GM19397 (cell line): ENCODE results near the gene SLC39A3.

Source experiments
- ATAC-seq: cut with Tn5 transposase; IDR thresholded peaks from one replicate; pipeline ENCODE4 v1.9.1; 2021; ENCODE audit warnings: mild to moderate bottlenecking, moderate library complexity; ENCODE audit not compliant: unreplicated experiment

SLC39A3 gene

GRCh38 chr19:2706251-2706650 lies 33.6 kb downstream of the SLC39A3 start:
- ATAC-seq: no peak

- no peak for ATAC-seq
These were observed 36.1 kb downstream of the SLC39A3 start for GRCh38 chr19:2703691-2704216.

GRCh38 chr19:2703077-2703437 lies 36.8 kb downstream of the SLC39A3 start:
- no peak for ATAC-seq

- peak; percentile 88 for ATAC-seq
These were observed 37.4 kb downstream of the SLC39A3 start, which contains the start of gene GNG7 for GRCh38 chr19:2702170-2703076. TSS of gene GNG7 (minus strand) at chr19:2702694. CDS start at chr19:2520688, 182,006 bp downstream.

GRCh38 chr19:2701361-2702169 lies 38.3 kb downstream of the SLC39A3 start:
- ATAC-seq: no peak

GRCh38 chr19:2700660-2701360 lies 39.0 kb downstream of the SLC39A3 start:
- no peak for ATAC-seq

GRCh38 chr19:2699413-2700140 lies 40.2 kb downstream of the SLC39A3 start:
- ATAC-seq: no peak

GRCh38 chr19:2694196-2694595 lies 45.6 kb downstream of the SLC39A3 start:
- ATAC-seq: no peak

- ATAC-seq: no peak
These were observed 46.2 kb downstream of the SLC39A3 start for GRCh38 chr19:2693492-2694160.

- ATAC-seq: no peak
These were observed 47.9 kb downstream of the SLC39A3 start for GRCh38 chr19:2691951-2692350.

- no peak for ATAC-seq
These were observed 49.0 kb downstream of the SLC39A3 start for GRCh38 chr19:2690856-2691255.

- ATAC-seq: no peak
These were observed 53.5 kb downstream of the SLC39A3 start for GRCh38 chr19:2686360-2686759.

- no peak for ATAC-seq
These were observed 54.6 kb downstream of the SLC39A3 start for GRCh38 chr19:2685204-2685704.

GRCh38 chr19:2683430-2684003 lies 56.3 kb downstream of the SLC39A3 start:
- no peak for ATAC-seq
